ENCODE results near the gene YBX3. TPM values are rescaled to one million over a fixed set of nuclear protein-coding genes. Genes with fewer than 3 reads are reported as not detected.

The YBX3 gene
- total and polyA plus RNA-seq, 2 donors from 2014 or later: 86.9 to 347 TPM

DNA sequence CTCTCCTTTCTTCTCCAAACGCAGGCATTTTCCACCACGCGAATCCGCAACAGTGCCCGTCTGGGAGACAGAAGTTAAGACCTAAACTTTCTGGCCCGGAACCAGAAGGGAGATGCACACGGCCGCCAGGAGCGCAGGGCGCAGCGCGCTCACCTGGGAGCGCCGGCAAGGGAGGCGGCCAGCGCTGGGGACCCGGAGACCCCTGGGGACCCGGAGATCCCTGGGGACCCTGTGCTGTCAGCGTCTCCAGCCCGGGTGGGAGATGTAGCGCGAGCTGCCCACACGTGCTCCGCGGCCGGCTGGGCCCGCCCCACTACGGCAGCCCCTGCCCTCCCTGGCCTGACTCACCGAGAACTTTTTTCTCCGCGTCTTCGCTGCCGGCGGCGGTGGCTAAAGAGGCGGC lies 620 bp downstream of the YBX3 start:
- Histone ChIP-seq H3K4me1 (ENCODE audit: control insufficient read depth in 2 of 3, insufficient read depth in 2 of 3, low read depth in 1 of 3, low read length in 3 of 3) (peaks cover 6 to 33% (median 7%) of the 10 kb centered on the region in 3 donors), H3K36me3 (ENCODE audit: control insufficient read depth in 2 of 3, insufficient read depth in 3 of 3, low read length in 3 of 3) (no peaks in the 10 kb centered on the region), H3K27me3 (ENCODE audit: control insufficient read depth, insufficient read depth, low read length) (no peaks in the 10 kb centered on the region), H3K4me3 (ENCODE audit: low read length in 3 of 3) (peak overlapping the region; percentile 69 to 99 (median 92)), H3K9me3 (ENCODE audit: control insufficient read depth in 2 of 3, insufficient read depth in 1 of 3, low read length in 3 of 3) (no peaks in the 10 kb centered on the region), H3K9ac (ENCODE audit: low read length in 3 of 3) (peak overlapping the region; percentile 91 to 97 (median 92)), H3K27ac (ENCODE audit: low read depth in 2 of 2, low read length in 2 of 2) (peak overlapping the region; percentile 97)
- intact Hi-C loops (cut with DNase I): no loop called here
- TF ChIP-seq, protein P1, sequence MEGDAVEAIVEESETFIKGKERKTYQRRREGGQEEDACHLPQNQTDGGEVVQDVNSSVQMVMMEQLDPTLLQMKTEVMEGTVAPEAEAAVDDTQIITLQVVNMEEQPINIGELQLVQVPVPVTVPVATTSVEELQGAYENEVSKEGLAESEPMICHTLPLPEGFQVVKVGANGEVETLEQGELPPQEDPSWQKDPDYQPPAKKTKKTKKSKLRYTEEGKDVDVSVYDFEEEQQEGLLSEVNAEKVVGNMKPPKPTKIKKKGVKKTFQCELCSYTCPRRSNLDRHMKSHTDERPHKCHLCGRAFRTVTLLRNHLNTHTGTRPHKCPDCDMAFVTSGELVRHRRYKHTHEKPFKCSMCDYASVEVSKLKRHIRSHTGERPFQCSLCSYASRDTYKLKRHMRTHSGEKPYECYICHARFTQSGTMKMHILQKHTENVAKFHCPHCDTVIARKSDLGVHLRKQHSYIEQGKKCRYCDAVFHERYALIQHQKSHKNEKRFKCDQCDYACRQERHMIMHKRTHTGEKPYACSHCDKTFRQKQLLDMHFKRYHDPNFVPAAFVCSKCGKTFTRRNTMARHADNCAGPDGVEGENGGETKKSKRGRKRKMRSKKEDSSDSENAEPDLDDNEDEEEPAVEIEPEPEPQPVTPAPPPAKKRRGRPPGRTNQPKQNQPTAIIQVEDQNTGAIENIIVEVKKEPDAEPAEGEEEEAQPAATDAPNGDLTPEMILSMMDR (IDR thresholded peaks at IDR 0.05; ENCODE audit: borderline replicate concordance, extremely low read depth, insufficient read depth): peak; percentile 21
- peak in 3 of 5 donors; percentile 70 to 85 (median 73) for DNase-seq
- no peak for FAIRE-seq

DNA sequence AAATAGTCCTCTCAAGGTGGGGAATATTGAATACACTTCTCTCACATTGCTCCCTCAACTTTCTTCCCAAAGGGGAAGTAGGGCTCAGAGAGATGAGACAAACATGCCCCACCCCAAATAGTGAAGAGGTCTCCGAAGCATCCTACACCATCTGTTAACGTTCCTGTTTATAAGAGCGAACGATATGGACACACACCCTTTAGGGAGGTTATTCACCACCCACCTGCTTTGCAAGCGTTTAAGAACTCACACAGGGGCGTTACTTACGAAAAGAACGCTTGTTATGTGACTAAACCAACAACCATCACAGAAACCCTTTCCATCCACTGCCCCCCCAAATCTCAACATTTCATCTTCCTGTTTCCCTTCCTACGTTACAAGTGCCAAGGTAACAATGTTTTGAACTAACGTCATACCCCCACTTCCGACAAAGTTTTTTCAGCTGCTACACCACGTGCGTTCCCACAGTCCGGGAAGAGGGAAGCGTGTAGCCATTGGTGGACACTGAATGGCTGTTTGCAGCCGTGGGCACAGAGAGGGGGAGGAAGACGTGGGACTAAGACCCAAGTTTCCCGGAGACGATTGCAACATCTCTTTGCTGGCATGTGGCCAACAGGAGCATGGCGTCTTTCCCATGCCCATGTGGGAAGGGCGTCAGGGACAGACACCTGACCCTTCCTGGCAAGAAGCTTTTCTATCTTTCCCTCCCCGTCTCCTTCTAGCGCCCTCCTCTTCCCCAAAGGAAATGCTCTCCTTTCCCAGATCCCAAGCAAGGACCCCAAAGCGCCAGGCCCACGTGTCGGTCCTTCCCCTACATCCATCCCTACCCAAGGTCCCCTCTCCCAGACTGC lies 1.2 kb downstream of the YBX3 start:
- H3K36me3 ChIP-seq (ENCODE audit: control insufficient read depth in 2 of 3, insufficient read depth in 3 of 3, low read length in 3 of 3): no peaks in the 10 kb centered on the region
- peak; percentile 90 to 97 (median 96) for DNase-seq
- FAIRE-seq: peak; percentile 90
- H3K27me3 ChIP-seq (ENCODE audit: control insufficient read depth, insufficient read depth, low read length): no peaks in the 10 kb centered on the region
- H3K4me1 ChIP-seq (ENCODE audit: control insufficient read depth in 2 of 3, insufficient read depth in 2 of 3, low read depth in 1 of 3, low read length in 3 of 3): peaks cover 7 to 40% (median 13%) of the 10 kb centered on the region in 3 donors
- intact Hi-C loops (cut with DNase I): no loop called here
- no peaks in the 10 kb centered on the region for H3K9me3 ChIP-seq (ENCODE audit: control insufficient read depth in 2 of 3, insufficient read depth in 1 of 3, low read length in 3 of 3)
- TF ChIP-seq, protein P1 (IDR thresholded peaks at IDR 0.05; ENCODE audit: borderline replicate concordance, extremely low read depth, insufficient read depth): no peak
- H3K9ac ChIP-seq (ENCODE audit: low read length in 3 of 3): peak overlapping the region; percentile 91 to 97 (median 92)
- peak overlapping the region; percentile 69 to 99 (median 92) for H3K4me3 ChIP-seq (ENCODE audit: low read length in 3 of 3)
- H3K27ac ChIP-seq (ENCODE audit: low read depth in 2 of 2, low read length in 2 of 2): peak overlapping the region; percentile 97

DNA sequence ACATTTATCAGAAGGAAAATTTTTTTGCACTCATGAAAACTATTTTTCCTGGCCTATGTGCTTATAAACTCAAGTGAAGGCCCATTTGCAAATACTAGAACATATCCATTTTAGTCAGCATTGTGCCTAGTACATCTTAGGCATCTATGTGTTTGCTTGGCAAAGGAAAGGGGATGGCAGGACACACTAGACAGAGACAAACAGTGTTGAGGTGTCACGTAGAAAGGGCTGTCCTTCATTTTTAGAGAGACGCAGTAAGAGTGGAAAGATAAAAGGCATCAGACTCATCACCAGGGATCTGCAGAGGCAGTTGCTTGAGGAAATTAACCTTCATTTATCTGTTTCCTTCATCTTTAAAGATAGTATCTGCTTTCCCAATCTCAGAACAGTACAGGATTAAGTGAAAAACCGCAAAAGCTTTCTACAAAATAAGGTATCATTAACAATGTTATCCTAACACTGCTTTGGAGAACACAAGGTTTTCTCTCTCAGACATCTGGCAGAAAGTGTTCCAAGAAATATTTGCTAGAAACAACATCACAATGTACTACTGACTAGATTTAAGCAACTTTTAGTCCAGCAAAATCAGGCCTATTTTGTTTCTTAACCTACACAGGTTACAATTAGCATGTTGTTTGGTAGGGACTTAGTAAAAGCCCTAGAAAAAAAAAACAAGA lies 2.0 kb downstream of the YBX3 start:
- DNase-seq (peak in 1 of 5 donors; percentile 31), FAIRE-seq (no peak)
- H3K27me3 ChIP-seq (ENCODE audit: control insufficient read depth, insufficient read depth, low read length): no peaks in the 10 kb centered on the region
- peaks cover 7 to 40% (median 13%) of the 10 kb centered on the region in 3 donors for H3K4me1 ChIP-seq (ENCODE audit: control insufficient read depth in 2 of 3, insufficient read depth in 2 of 3, low read depth in 1 of 3, low read length in 3 of 3)
- H3K9me3 ChIP-seq (ENCODE audit: control insufficient read depth in 2 of 3, insufficient read depth in 1 of 3, low read length in 3 of 3): no peaks in the 10 kb centered on the region
- H3K9ac ChIP-seq (ENCODE audit: low read length in 3 of 3): peak overlapping the region in 2 of 3 donors; percentile 92 to 97
- H3K36me3 ChIP-seq (ENCODE audit: control insufficient read depth in 2 of 3, insufficient read depth in 3 of 3, low read length in 3 of 3): peaks cover 0 to 5% (median 0%) of the 10 kb centered on the region in 3 donors
- TF ChIP-seq, protein P1 (IDR thresholded peaks at IDR 0.05; ENCODE audit: borderline replicate concordance, extremely low read depth, insufficient read depth): no peak
- H3K27ac ChIP-seq (ENCODE audit: low read depth in 2 of 2, low read length in 2 of 2): peak overlapping the region; percentile 97
- peak overlapping the region; percentile 69 to 99 (median 92) for H3K4me3 ChIP-seq (ENCODE audit: low read length in 3 of 3)
- intact Hi-C loops (cut with DNase I): no loop called here
